SW 1271 (cell line): ENCODE results near the gene NPIPB12.
"Not testable (repeated sequence)": the region's sequence is repeated elsewhere in the genome, so short reads cannot be mapped to it uniquely, and the experiment has no call there.

Source experiments
- DNase-seq, 2 experiments: peaks; one replicate each; lab custom pipeline; 2025; lab: John Stamatoyannopoulos, UW

Gene NPIPB12

GRCh38 chr16:29506308-29506707 is at the start of gene NPIPB12:
NPIPB12 (minus strand) TSS chr16:29506408.
- not testable (repeated sequence) for DNase-seq

- DNase-seq, result not testable (repeated sequence)
Observed at GRCh38 chr16:29521520-29521919, 15.3 kb upstream of the NPIPB12 start.

GRCh38 chr16:29482276-29482675 is 23.9 kb downstream of the NPIPB12 start:
- DNase-seq, result not testable (repeated sequence)

- DNase-seq, result not testable (repeated sequence)
Observed at GRCh38 chr16:29472065-29472464, 34.1 kb downstream of the NPIPB12 start.

- DNase-seq, result not testable (repeated sequence)
Observed at GRCh38 chr16:29469660-29470059, 36.5 kb downstream of the NPIPB12 start.

GRCh38 chr16:29467654-29468366 is 38.4 kb downstream of the NPIPB12 start:
- DNase-seq, result not testable (repeated sequence)

GRCh38 chr16:29466904-29467303 is 39.3 kb downstream of the NPIPB12 start:
- DNase-seq, result not testable (repeated sequence)

GRCh38 chr16:29465985-29466824 is 40.0 kb downstream of the NPIPB12 start:
- not testable (repeated sequence) for DNase-seq

GRCh38 chr16:29460647-29461030 is 45.6 kb downstream of the NPIPB12 start:
- DNase-seq, result not testable (repeated sequence)

- not testable (repeated sequence) for DNase-seq
Observed at GRCh38 chr16:29459706-29460646, 46.2 kb downstream of the NPIPB12 start, which contains the start of gene SULT1A4. SULT1A4 (plus strand) TSS chr16:29459913; CDS start chr16:29461386, 1,473 bp downstream.

GRCh38 chr16:29457660-29458059 is 48.5 kb downstream of the NPIPB12 start:
- not testable (repeated sequence) for DNase-seq

GRCh38 chr16:29454828-29455227 is 51.4 kb downstream of the NPIPB12 start:
- DNase-seq, result not testable (repeated sequence)

- not testable (repeated sequence) for DNase-seq
Observed at GRCh38 chr16:29454269-29454668, 51.9 kb downstream of the NPIPB12 start, which contains the start of the genes BOLA2 and SLX1B. BOLA2 (minus strand) TSS chr16:29454351; CDS start chr16:29454253, 98 bp downstream. SLX1B (plus strand) TSS chr16:29454533.

- DNase-seq, result not testable (repeated sequence)
Observed at GRCh38 chr16:29453754-29454153, 52.5 kb downstream of the NPIPB12 start.
